Natural killer cell (primary cell): ENCODE data around the gene CRYBB3. TPM values are rescaled to one million over a fixed set of nuclear protein-coding genes. Genes with fewer than 3 reads are reported as not detected.

Source experiments
- ATAC-seq, 3 donors: fragments of 150-1000 bp in 2 of 3; fragments of 200-7000 bp in 1 of 3; cut with Tn5 transposase; 1 replicate in 1 of 3; 2 replicates in 2 of 3; pipeline ENCODE4 v1.10.0; 2021; ENCODE audit warnings: mild to moderate bottlenecking in 2 of 3, moderate library complexity in 2 of 3
- DNase-seq, 2 donors: peaks; one replicate each; pipeline versions ENCODE4 v3.0.0 to v3.0.0-alpha.2; 2013 to 2021; ENCODE audit warnings: mixed read lengths in 1 of 2
- H3K27ac ChIP-seq: one replicate; pipeline ENCODE4 v1.5.1; 2013; ENCODE audit warnings: mild to moderate bottlenecking, low read length
- H3K27me3 ChIP-seq: one replicate; pipeline ENCODE4 v1.6.1; 2013; ENCODE audit warnings: low read length; ENCODE audit not compliant: control insufficient read depth, insufficient read depth
- H3K36me3 ChIP-seq: one replicate; pipeline ENCODE4 v1.6.1; 2013; ENCODE audit warnings: low read length; ENCODE audit not compliant: control insufficient read depth, insufficient read depth
- H3K4me1 ChIP-seq: one replicate; pipeline ENCODE4 v1.6.1; 2013; ENCODE audit warnings: low read length; ENCODE audit not compliant: control insufficient read depth, insufficient read depth
- H3K4me3 ChIP-seq: one replicate; pipeline ENCODE4 v1.5.1; 2013; ENCODE audit warnings: low read length
- H3K9me3 ChIP-seq: one replicate; pipeline ENCODE4 v1.6.1; 2013; ENCODE audit warnings: low read length; ENCODE audit not compliant: control insufficient read depth, insufficient read depth
- H3K27ac Mint-ChIP-seq, 2 donors: one replicate each; pipeline ENCODE4 v1.8.0; 2022; ENCODE audit warnings: mild to moderate bottlenecking in 2 of 2, mixed read lengths in 2 of 2, moderate library complexity in 1 of 2
- H3K27me3 Mint-ChIP-seq, 2 donors: one replicate each; pipeline ENCODE4 v1.8.0; 2022; ENCODE audit warnings: low read depth in 2 of 2, mixed read lengths in 2 of 2
- H3K36me3 Mint-ChIP-seq: one replicate; pipeline ENCODE4 v1.8.0; 2022; ENCODE audit warnings: mixed read lengths
- H3K4me1 Mint-ChIP-seq, 2 donors: one replicate each; pipeline ENCODE4 v1.8.0; 2022; ENCODE audit warnings: mixed read lengths in 2 of 2
- H3K4me3 Mint-ChIP-seq: one replicate; pipeline ENCODE4 v1.8.0; 2022; ENCODE audit warnings: mild to moderate bottlenecking, moderate library complexity, mixed read lengths
- H3K9me3 Mint-ChIP-seq, 2 donors: one replicate each; pipeline ENCODE4 v1.8.0; 2022; ENCODE audit warnings: mixed read lengths in 2 of 2
- WGBS: methylation state at CpG from one replicate; pipeline ENCODE4 v1.1.7; 2013; ENCODE audit warnings: missing lambda C conversion rate; ENCODE audit not compliant: insufficient coverage; 5-methylcytosine and 5-hydroxymethylcytosine counted together
- intact Hi-C: fragments of 100-400 bp; cut with micrococcal nuclease; formaldehyde crosslinking; loops from one replicate; pipeline ENCODE4 v1.14.2; 2022
- total RNA-seq, 4 donors: library from RNA; stranded (reverse); fragments of 120-200 nt in 1 of 4; gene quantifications; one replicate each; pipeline versions ENCODE4 v1.2.3 to v1.2.4, GENCODE V29; 2013 to 2022
- TF ChIP-seq, protein P1 (sequence below): fragments of 200-600 bp; IDR thresholded peaks from one replicate; pipeline ENCODE4 v1.8.0; 2022; ENCODE audit warnings: antibody characterized with exemption

Gene CRYBB3
- total RNA-seq, 3 donors from 2014 or later (not counting 1 experiment from before 2014, with no cell fraction given) = 0.68 TPM; not detected in 2

DNA sequence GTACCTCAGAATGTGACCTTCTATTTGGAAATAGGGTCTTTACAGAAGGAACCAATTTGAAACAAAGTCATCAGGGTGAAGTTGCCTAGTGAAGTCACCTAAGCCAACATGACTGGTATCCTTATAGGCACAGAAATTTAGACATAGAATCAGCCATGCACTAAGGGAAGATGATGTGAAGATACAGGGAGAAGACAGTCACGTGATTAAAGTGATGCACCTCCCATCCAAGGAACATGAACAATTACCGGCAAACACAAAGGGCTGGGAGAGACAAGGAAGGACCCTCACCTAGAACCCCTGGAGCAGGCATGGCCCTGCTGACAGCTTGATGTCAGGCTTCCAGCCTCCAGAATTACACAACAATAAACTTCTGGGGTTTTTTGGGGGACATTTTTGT lies 16.6 kb downstream of the CRYBB3 start:
- H3K27me3 Mint-ChIP-seq = peaks cover 5 to 14% of the 10 kb centered on the region in 2 donors
- H3K4me3 ChIP-seq = no peak overlapping the region
- ATAC-seq = no peak
- H3K4me1 Mint-ChIP-seq = no peaks in the 10 kb centered on the region
- H3K4me1 ChIP-seq = no peaks in the 10 kb centered on the region
- no peak overlapping the region for H3K27ac ChIP-seq
- H3K27me3 ChIP-seq = no peaks in the 10 kb centered on the region
- H3K9me3 Mint-ChIP-seq = no peaks in the 10 kb centered on the region
- no peaks in the 10 kb centered on the region for H3K36me3 Mint-ChIP-seq
- intact Hi-C loops = no loop called here
- peaks cover 3% of the 10 kb centered on the region for H3K9me3 ChIP-seq
- WGBS = 83% methylated on average over 2 of the region's 2 CpGs
- DNase-seq = no peak
- TF ChIP-seq, protein P1, sequence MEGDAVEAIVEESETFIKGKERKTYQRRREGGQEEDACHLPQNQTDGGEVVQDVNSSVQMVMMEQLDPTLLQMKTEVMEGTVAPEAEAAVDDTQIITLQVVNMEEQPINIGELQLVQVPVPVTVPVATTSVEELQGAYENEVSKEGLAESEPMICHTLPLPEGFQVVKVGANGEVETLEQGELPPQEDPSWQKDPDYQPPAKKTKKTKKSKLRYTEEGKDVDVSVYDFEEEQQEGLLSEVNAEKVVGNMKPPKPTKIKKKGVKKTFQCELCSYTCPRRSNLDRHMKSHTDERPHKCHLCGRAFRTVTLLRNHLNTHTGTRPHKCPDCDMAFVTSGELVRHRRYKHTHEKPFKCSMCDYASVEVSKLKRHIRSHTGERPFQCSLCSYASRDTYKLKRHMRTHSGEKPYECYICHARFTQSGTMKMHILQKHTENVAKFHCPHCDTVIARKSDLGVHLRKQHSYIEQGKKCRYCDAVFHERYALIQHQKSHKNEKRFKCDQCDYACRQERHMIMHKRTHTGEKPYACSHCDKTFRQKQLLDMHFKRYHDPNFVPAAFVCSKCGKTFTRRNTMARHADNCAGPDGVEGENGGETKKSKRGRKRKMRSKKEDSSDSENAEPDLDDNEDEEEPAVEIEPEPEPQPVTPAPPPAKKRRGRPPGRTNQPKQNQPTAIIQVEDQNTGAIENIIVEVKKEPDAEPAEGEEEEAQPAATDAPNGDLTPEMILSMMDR = no peak
- no peaks in the 10 kb centered on the region for H3K36me3 ChIP-seq
- H3K4me3 Mint-ChIP-seq = no peak overlapping the region
- no peak overlapping the region for H3K27ac Mint-ChIP-seq

- H3K4me1 ChIP-seq = no peaks in the 10 kb centered on the region
- H3K9me3 ChIP-seq = no peaks in the 10 kb centered on the region
- Mint-ChIP-seq H3K4me1 (no peaks in the 10 kb centered on the region), H3K36me3 (no peaks in the 10 kb centered on the region), H3K4me3 (no peak within 1 kb of the TSS), H3K9me3 (no peaks in the 10 kb centered on the region), H3K27ac (no peak within 1 kb of the TSS), H3K27me3 (peaks cover 5 to 27% of the 10 kb centered on the region in 2 donors)
- WGBS = 89% methylated on average over 19 of the region's 19 CpGs
- no peaks in the 10 kb centered on the region for H3K36me3 ChIP-seq
- TF ChIP-seq, protein P1 = no peak
- intact Hi-C loops = no loop called here
- H3K27me3 ChIP-seq = no peaks in the 10 kb centered on the region
- DNase-seq = no peak
- no peak for ATAC-seq
- no peak within 1 kb of the TSS for H3K4me3 ChIP-seq
- no peak within 1 kb of the TSS for H3K27ac ChIP-seq
Measured at GRCh38 chr22:25219211-25219689, 19.6 kb downstream of the CRYBB3 start, which contains the start of gene CRYBB2. TSS of gene CRYBB2 (plus strand) at chr22:25219639. CDS start at chr22:25221430, 1,791 bp downstream.

DNA sequence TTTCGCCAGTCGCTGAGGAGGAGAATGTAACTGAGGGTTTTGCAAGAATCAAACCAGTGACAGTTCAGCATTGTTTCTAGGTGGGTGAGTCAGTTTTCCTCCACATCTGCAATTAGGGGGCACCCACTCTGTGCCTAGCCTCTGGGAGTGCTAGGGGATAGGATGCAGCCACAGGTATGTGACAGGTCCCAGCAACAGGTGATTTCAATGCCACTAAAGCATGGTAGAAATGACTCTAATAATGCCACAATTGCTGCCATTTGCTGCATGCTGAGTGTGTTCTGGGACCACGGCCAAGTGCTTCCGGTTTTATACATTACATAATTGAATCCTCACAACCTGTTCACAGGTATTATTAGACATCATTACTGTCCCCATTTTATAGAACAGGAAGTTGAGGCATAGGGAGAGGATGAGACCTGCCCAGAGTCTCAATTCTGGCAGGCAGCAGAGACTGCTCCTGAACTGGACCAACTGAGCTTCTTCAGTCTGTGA lies 20.3 kb downstream of the CRYBB3 start:
- WGBS = 37% methylated on average over 3 of the region's 4 CpGs
- Mint-ChIP-seq H3K27ac (no peak overlapping the region), H3K9me3 (no peaks in the 10 kb centered on the region), H3K4me1 (no peaks in the 10 kb centered on the region), H3K4me3 (no peak overlapping the region), H3K36me3 (no peaks in the 10 kb centered on the region), H3K27me3 (peaks cover 5 to 27% of the 10 kb centered on the region in 2 donors)
- H3K36me3 ChIP-seq = no peaks in the 10 kb centered on the region
- H3K4me1 ChIP-seq = no peaks in the 10 kb centered on the region
- no peak for ATAC-seq
- intact Hi-C loops = no loop called here
- no peak overlapping the region for H3K4me3 ChIP-seq
- no peak overlapping the region for H3K27ac ChIP-seq
- H3K9me3 ChIP-seq = no peaks in the 10 kb centered on the region
- TF ChIP-seq, protein P1 = no peak
- no peak for DNase-seq
- H3K27me3 ChIP-seq = no peaks in the 10 kb centered on the region

DNA sequence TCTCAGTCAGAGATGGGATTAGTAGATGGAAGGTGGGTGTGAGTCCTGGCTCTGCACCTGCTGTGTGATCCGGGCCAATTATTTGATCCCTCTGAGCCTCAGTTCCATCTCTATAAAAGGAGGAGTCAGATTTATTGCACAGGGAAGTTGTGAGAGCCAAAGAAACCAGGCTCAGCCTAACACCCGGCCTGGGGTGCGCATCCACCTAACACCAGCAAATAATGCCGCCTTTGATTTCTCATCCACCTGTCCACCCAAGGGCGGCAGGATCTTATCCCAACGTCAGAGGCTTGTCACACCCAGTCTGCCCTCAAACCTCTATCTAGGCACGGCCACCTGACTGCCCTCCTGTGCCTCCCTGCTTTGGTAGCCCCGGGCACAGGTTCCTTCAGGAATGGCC lies 22.1 kb downstream of the CRYBB3 start:
- Mint-ChIP-seq H3K36me3 (no peaks in the 10 kb centered on the region), H3K27ac (no peak overlapping the region), H3K9me3 (no peaks in the 10 kb centered on the region), H3K4me1 (no peaks in the 10 kb centered on the region), H3K4me3 (no peak overlapping the region), H3K27me3 (peaks cover 2 to 16% of the 10 kb centered on the region in 2 donors)
- H3K4me3 ChIP-seq = no peak overlapping the region
- intact Hi-C loops = no loop called here
- TF ChIP-seq, protein P1 = no peak
- no peaks in the 10 kb centered on the region for H3K9me3 ChIP-seq
- ATAC-seq = no peak
- no peak for DNase-seq
- 84% methylated on average over 8 of the region's 8 CpGs for WGBS
- no peaks in the 10 kb centered on the region for H3K36me3 ChIP-seq
- H3K27me3 ChIP-seq = no peaks in the 10 kb centered on the region
- no peaks in the 10 kb centered on the region for H3K4me1 ChIP-seq
- no peak overlapping the region for H3K27ac ChIP-seq
